Hepatocyte (in vitro differentiated cells): Measurements from ENCODE around the gene DNMT3A.

Experiments used
- CTCF ChIP-seq: fragments of 200-600 bp; sonication (generic); IDR thresholded peaks from 2 replicates; pipeline ENCODE4 v1.5.1; 2016; ENCODE audit warnings: antibody characterized with exemption, mild to moderate bottlenecking; ENCODE audit not compliant: poor library complexity
- EZH2 ChIP-seq: fragments of 200-600 bp; sonication (generic); IDR thresholded peaks from 2 replicates; pipeline ENCODE4 v1.6.1; 2016; ENCODE audit warnings: antibody characterized with exemption, mild to moderate bottlenecking, borderline replicate concordance
- EZH2phosphoT487 ChIP-seq: fragments of 200-600 bp; sonication (generic); IDR thresholded peaks from one replicate; pipeline ENCODE4 v1.6.1; 2018; ENCODE audit warnings: antibody characterized with exemption, mild to moderate bottlenecking, low read depth, moderate library complexity; ENCODE audit not compliant: unreplicated experiment, severe bottlenecking

DNA sequence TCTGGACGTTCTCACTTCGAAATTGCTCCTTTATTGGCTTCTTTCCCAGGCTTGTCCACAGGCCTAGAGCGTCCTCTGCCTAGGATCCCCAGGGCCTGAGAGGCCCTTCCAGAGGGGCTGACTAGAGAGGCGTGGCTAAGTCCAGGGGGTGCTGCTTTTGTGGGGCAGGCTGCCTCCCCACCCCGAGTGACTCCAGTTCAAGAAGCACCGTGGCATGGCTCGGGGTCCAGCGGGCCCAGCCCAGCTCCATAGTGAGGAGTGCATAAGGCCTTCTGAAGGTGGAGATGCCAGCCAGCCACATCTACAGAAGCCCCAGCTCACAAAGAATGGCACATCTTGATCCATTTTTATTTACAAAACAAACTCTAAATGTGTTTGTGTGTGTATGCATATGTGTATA, 128.5 kb downstream of the DNMT3A start:
- TF ChIP-seq EZH2phosphoT487 (no peak), CTCF (no peak), EZH2 (no peak)
